ENCODE measurements around the gene OGFR. TPM values are rescaled to one million over a fixed set of nuclear protein-coding genes. Genes with fewer than 3 reads are reported as not detected.

The OGFR gene
- total RNA-seq, 1 experiment from 2014 or later: 47.3 TPM

DNA sequence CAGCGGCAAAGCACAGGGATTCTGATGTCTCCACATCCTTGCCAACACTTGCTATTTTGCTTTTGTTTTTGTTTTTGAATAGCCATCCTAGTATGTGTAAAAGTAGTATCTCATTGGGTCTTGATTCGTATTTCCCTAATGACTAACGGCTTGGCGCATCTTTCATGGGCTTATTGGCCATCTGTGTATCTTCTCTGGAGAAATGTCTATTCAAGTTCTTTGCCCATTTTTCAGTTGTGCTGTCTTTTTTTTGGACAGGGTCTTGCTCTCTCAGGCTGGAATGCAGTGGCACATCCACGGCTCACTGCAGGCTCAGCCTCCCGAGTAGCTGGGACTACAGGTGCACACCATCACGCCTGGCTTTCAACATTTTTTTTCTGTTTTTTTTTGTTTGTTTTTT is 39.5 kb downstream of the OGFR start:
- H3K4me3 ChIP-seq (ENCODE audit: low read depth in 2 of 2, low read length in 2 of 2): no peak overlapping the region
- ATAC-seq (no peak), DNase-seq (ENCODE audit: low read depth, low spot score) (no peak)
- H3K27ac ChIP-seq (ENCODE audit: low read length): no peak overlapping the region
- H3K4me1 ChIP-seq (ENCODE audit: control insufficient read depth, insufficient read depth, low read length): no peaks in the 10 kb centered on the region
- intact Hi-C loops (cut with micrococcal nuclease; ENCODE audit: unreplicated experiment): no loop called here
- peaks cover 3% of the 10 kb centered on the region; the same call in 1 of the 2 replicates for H3K36me3 ChIP-seq (ENCODE audit: control insufficient read depth, insufficient read depth, low read length)
- TF ChIP-seq, protein P1, sequence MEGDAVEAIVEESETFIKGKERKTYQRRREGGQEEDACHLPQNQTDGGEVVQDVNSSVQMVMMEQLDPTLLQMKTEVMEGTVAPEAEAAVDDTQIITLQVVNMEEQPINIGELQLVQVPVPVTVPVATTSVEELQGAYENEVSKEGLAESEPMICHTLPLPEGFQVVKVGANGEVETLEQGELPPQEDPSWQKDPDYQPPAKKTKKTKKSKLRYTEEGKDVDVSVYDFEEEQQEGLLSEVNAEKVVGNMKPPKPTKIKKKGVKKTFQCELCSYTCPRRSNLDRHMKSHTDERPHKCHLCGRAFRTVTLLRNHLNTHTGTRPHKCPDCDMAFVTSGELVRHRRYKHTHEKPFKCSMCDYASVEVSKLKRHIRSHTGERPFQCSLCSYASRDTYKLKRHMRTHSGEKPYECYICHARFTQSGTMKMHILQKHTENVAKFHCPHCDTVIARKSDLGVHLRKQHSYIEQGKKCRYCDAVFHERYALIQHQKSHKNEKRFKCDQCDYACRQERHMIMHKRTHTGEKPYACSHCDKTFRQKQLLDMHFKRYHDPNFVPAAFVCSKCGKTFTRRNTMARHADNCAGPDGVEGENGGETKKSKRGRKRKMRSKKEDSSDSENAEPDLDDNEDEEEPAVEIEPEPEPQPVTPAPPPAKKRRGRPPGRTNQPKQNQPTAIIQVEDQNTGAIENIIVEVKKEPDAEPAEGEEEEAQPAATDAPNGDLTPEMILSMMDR (IDR thresholded peaks at IDR 0.05): no peak
- TF ChIP-seq POLR2AphosphoS5 (IDR thresholded peaks at IDR 0.05; ENCODE audit: low read depth, low read length): no peak
- no peak for TF ChIP-seq TCF7L2 (IDR thresholded peaks at IDR 0.05; ENCODE audit: low read depth, low read length)
- TF ChIP-seq SIN3A (IDR thresholded peaks at IDR 0.05; ENCODE audit: borderline replicate concordance, insufficient read depth, low read depth, low read length): no peak
- TF ChIP-seq, protein P2, sequence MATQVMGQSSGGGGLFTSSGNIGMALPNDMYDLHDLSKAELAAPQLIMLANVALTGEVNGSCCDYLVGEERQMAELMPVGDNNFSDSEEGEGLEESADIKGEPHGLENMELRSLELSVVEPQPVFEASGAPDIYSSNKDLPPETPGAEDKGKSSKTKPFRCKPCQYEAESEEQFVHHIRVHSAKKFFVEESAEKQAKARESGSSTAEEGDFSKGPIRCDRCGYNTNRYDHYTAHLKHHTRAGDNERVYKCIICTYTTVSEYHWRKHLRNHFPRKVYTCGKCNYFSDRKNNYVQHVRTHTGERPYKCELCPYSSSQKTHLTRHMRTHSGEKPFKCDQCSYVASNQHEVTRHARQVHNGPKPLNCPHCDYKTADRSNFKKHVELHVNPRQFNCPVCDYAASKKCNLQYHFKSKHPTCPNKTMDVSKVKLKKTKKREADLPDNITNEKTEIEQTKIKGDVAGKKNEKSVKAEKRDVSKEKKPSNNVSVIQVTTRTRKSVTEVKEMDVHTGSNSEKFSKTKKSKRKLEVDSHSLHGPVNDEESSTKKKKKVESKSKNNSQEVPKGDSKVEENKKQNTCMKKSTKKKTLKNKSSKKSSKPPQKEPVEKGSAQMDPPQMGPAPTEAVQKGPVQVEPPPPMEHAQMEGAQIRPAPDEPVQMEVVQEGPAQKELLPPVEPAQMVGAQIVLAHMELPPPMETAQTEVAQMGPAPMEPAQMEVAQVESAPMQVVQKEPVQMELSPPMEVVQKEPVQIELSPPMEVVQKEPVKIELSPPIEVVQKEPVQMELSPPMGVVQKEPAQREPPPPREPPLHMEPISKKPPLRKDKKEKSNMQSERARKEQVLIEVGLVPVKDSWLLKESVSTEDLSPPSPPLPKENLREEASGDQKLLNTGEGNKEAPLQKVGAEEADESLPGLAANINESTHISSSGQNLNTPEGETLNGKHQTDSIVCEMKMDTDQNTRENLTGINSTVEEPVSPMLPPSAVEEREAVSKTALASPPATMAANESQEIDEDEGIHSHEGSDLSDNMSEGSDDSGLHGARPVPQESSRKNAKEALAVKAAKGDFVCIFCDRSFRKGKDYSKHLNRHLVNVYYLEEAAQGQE (IDR thresholded peaks at IDR 0.05; ENCODE audit: insufficient read depth in 1 of 2, low read depth in 2 of 2, low read length in 1 of 2): no peak
- no peaks in the 10 kb centered on the region for H3K27me3 ChIP-seq (ENCODE audit: control insufficient read depth, insufficient read depth, low read length)
- CTCF ChIA-PET: no interaction called here
- POLR2A ChIA-PET: no interaction called here
- in situ Hi-C loops (cut with HindIII; ENCODE audit: low pct_unique_long_range_greater_than_20kb, low sequenced_read_pairs): no loop called here
- no TSS peak for BruUV-seq (replicated peaks)
- H3K9me3 ChIP-seq (ENCODE audit: control insufficient read depth, insufficient read depth, low read depth, low read length): no peaks in the 10 kb centered on the region

DNA sequence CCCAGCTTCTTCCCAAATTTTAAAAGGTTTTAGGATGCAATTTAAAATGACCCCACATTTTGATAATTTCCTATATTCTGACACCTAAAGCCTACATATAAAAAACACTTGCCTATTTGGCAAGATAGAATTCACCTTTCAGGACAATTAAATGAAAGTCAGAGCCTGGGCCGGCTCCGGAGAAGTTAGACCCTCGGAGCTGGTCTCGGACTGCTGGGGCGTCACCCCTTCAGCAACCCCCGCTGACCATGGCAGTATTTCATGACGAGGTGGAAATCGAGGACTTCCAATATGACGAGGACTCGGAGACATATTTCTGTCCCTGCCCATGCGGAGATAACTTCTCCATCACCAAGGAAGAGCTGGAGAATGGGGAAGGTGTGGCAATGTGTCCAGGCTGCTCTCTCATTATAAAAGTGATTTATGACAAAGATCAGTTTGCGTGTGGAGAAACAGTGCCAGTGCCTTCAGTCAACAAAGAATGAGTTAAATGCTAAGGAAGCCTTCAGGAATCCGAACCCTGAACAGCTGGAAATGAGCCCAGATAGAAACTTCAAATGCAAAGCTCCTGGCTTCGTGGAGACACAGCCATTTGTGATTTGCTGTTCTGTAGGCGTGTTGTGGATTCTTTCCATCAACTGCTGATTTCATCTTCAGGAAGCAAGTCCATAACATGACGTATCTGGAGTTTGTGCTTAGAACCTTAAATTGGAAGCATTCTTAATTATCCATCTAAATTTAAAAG is 41.0 kb downstream of the OGFR start:
- ATAC-seq: no peak
- Histone ChIP-seq H3K9me3 (ENCODE audit: control insufficient read depth, insufficient read depth, low read depth, low read length) (no peaks in the 10 kb centered on the region), H3K27me3 (ENCODE audit: control insufficient read depth, insufficient read depth, low read length) (no peaks in the 10 kb centered on the region), H3K27ac (ENCODE audit: low read length) (no peak overlapping the region), H3K4me1 (ENCODE audit: control insufficient read depth, insufficient read depth, low read length) (no peaks in the 10 kb centered on the region), H3K4me3 (ENCODE audit: low read depth in 2 of 2, low read length in 2 of 2) (no peak overlapping the region), H3K36me3 (ENCODE audit: control insufficient read depth, insufficient read depth, low read length) (peaks cover 3% of the 10 kb centered on the region; the same call in 1 of the 2 replicates)
- intact Hi-C loops (cut with micrococcal nuclease; ENCODE audit: unreplicated experiment): no loop called here
- in situ Hi-C loops (cut with HindIII; ENCODE audit: low pct_unique_long_range_greater_than_20kb, low sequenced_read_pairs): no loop called here
- POLR2A ChIA-PET: no interaction called here
- no peak for DNase-seq (ENCODE audit: low read depth, low spot score)
- BruUV-seq (replicated peaks): no TSS peak
- TF ChIP-seq, protein P1 (IDR thresholded peaks at IDR 0.05): no peak
- CTCF ChIA-PET: interaction anchor here (0.6 kb wide), 1 partner anchor 436 kb away, joined by 3 read pairs; no protein-coding TSS in a partner anchor
